HG03439 (cell line): ENCODE data around the gene TOR2A.

Experiments
- ATAC-seq: cut with Tn5 transposase; IDR thresholded peaks from one replicate; pipeline ENCODE4 v1.9.1; 2021; ENCODE audit warnings: mild to moderate bottlenecking, moderate library complexity; ENCODE audit not compliant: unreplicated experiment

The TOR2A gene

GRCh38 chr9:127721391-127721821, 13.7 kb downstream of the TOR2A start:
- ATAC-seq, result no peak

- ATAC-seq, result no peak
Measured at GRCh38 chr9:127720865-127721227, 14.2 kb downstream of the TOR2A start.

- no peak for ATAC-seq
Measured at GRCh38 chr9:127720031-127720864, 14.8 kb downstream of the TOR2A start.

- ATAC-seq, result no peak
Measured at GRCh38 chr9:127717766-127718165, 17.3 kb downstream of the TOR2A start.

GRCh38 chr9:127716412-127716811, 18.7 kb downstream of the TOR2A start:
- no peak for ATAC-seq

- ATAC-seq, result peak; percentile 92
Measured at GRCh38 chr9:127715470-127716337, 19.4 kb downstream of the TOR2A start, which contains the start of the genes PTRH1 and TTC16. Gene PTRH1 (minus strand): TSS chr9:127715663. CDS start chr9:127715639, 24 bp downstream. Gene TTC16 (plus strand): TSS chr9:127716079. CDS start chr9:127716146, 67 bp downstream.

- ATAC-seq, result no peak
Measured at GRCh38 chr9:127714951-127715469, 20.1 kb downstream of the TOR2A start.

- no peak for ATAC-seq
Measured at GRCh38 chr9:127714020-127714750, 20.9 kb downstream of the TOR2A start.

- no peak for ATAC-seq
Measured at GRCh38 chr9:127712867-127713266, 22.2 kb downstream of the TOR2A start.

GRCh38 chr9:127712371-127712770, 22.7 kb downstream of the TOR2A start:
- ATAC-seq, result no peak

- ATAC-seq, result no peak
Measured at GRCh38 chr9:127711831-127712274, 23.2 kb downstream of the TOR2A start.

GRCh38 chr9:127711226-127711701, 23.8 kb downstream of the TOR2A start:
- ATAC-seq, result no peak

GRCh38 chr9:127710204-127710783, 24.8 kb downstream of the TOR2A start:
- ATAC-seq, result no peak

GRCh38 chr9:127708952-127709587, 26.0 kb downstream of the TOR2A start:
- ATAC-seq, result no peak

- no peak for ATAC-seq
Measured at GRCh38 chr9:127707766-127708165, 27.3 kb downstream of the TOR2A start.

GRCh38 chr9:127706836-127707241, 28.3 kb downstream of the TOR2A start, which contains the start of gene CFAP157:
Gene CFAP157 (plus strand): TSS chr9:127706988. CDS start chr9:127707032, 44 bp downstream.
- ATAC-seq, result no peak

- no peak for ATAC-seq
Measured at GRCh38 chr9:127705577-127706379, 29.3 kb downstream of the TOR2A start.

- ATAC-seq, result no peak
Measured at GRCh38 chr9:127703289-127703946, 31.7 kb downstream of the TOR2A start.
